ENCODE measurements around the gene TCOF1. TPM values are rescaled to one million over a fixed set of nuclear protein-coding genes. Genes with fewer than 3 reads are reported as not detected.

Gene TCOF1
- total and polyA plus RNA-seq, 4 experiments from 2014 or later, result 0.21 to 59.9 (median 42.3) TPM

- H3K36me3 ChIP-seq (ENCODE audit: insufficient read depth, low read length), result peaks cover 97% of the 10 kb centered on the region
- no peak overlapping the region for H3K27ac ChIP-seq (ENCODE audit: low read depth, low read length)
- Mint-ChIP-seq H3K36me3 (peaks cover 59 to 86% of the 10 kb centered on the region in 2 donors), H3K27ac (peak overlapping the region in 4 of 7 donors; percentile 72 to 86 (median 77)), H3K4me3 (no peak overlapping the region), H3K27me3 (no peaks in the 10 kb centered on the region), H3K9me3 (no peaks in the 10 kb centered on the region), H3K4me1 (peaks cover 2 to 16% (median 10%) of the 10 kb centered on the region in 4 donors)
- POLR2A ChIA-PET (ENCODE audit: partially characterized antibody), result interaction anchor here (1.3 kb wide), 1 partner anchor 33 kb away, joined by 3 read pairs; no protein-coding TSS in a partner anchor
- no peaks in the 10 kb centered on the region for H3K27me3 ChIP-seq (ENCODE audit: insufficient read depth, low read length)
- intact Hi-C loops (cut with micrococcal nuclease), result no loop called here
- CTCF ChIA-PET (ENCODE audit: partially characterized antibody), result interaction anchor here (0.8 kb wide), 1 partner anchor 58 kb away, joined by 3 read pairs; no protein-coding TSS in a partner anchor
- DNase-seq, result no peak
- no peak overlapping the region for H3K4me3 ChIP-seq (ENCODE audit: low read length in 2 of 2)
- no peaks in the 10 kb centered on the region for H3K4me1 ChIP-seq (ENCODE audit: insufficient read depth, low read length)
- H3K9me3 ChIP-seq (ENCODE audit: control insufficient read depth in 1 of 2, low read length in 2 of 2), result no peaks in the 10 kb centered on the region
These were observed 20.6 kb downstream of the TCOF1 start for GRCh38 chr5:150377964-150378694.

DNA sequence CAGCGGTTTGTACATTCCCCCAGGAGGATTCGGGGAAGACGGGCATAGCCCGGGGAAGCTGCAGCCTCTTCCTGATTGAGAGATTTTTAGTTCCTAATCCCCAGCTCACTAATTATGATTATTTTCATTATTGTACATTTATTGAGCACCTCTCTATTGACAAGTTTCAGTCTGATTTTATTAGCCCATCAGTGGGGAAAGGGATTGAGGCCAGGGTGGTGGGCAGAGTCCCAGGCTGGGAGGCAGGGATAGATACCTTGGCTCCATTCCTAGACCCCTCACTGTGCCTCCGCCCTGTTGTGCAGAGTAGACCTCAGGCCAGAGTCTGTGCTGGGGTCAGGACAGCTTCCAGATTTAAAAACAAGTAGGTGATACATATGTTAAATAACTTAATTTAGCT lies 27.2 kb downstream of the TCOF1 start:
- Mint-ChIP-seq H3K36me3 (peaks cover 36 to 92% of the 10 kb centered on the region in 2 donors), H3K4me1 (peaks cover 0 to 2% (median 0%) of the 10 kb centered on the region in 4 donors), H3K4me3 (no peak overlapping the region), H3K27ac (peak overlapping the region in 3 of 7 donors; percentile 22 to 80 (median 37)), H3K9me3 (no peaks in the 10 kb centered on the region), H3K27me3 (no peaks in the 10 kb centered on the region)
- DNase-seq, result no peak
- intact Hi-C loops (cut with micrococcal nuclease), result no loop called here
- H3K36me3 ChIP-seq (ENCODE audit: insufficient read depth, low read length), result peaks cover 96% of the 10 kb centered on the region
- ChIA-PET CTCF (ENCODE audit: partially characterized antibody) (no interaction called here), POLR2A (ENCODE audit: partially characterized antibody) (no interaction called here)
- H3K4me1 ChIP-seq (ENCODE audit: insufficient read depth, low read length), result no peaks in the 10 kb centered on the region
- no peaks in the 10 kb centered on the region for H3K9me3 ChIP-seq (ENCODE audit: control insufficient read depth in 1 of 2, low read length in 2 of 2)
- H3K27me3 ChIP-seq (ENCODE audit: insufficient read depth, low read length), result no peaks in the 10 kb centered on the region
- no peak overlapping the region for H3K4me3 ChIP-seq (ENCODE audit: low read length in 2 of 2)
- H3K27ac ChIP-seq (ENCODE audit: low read depth, low read length), result no peak overlapping the region

DNA sequence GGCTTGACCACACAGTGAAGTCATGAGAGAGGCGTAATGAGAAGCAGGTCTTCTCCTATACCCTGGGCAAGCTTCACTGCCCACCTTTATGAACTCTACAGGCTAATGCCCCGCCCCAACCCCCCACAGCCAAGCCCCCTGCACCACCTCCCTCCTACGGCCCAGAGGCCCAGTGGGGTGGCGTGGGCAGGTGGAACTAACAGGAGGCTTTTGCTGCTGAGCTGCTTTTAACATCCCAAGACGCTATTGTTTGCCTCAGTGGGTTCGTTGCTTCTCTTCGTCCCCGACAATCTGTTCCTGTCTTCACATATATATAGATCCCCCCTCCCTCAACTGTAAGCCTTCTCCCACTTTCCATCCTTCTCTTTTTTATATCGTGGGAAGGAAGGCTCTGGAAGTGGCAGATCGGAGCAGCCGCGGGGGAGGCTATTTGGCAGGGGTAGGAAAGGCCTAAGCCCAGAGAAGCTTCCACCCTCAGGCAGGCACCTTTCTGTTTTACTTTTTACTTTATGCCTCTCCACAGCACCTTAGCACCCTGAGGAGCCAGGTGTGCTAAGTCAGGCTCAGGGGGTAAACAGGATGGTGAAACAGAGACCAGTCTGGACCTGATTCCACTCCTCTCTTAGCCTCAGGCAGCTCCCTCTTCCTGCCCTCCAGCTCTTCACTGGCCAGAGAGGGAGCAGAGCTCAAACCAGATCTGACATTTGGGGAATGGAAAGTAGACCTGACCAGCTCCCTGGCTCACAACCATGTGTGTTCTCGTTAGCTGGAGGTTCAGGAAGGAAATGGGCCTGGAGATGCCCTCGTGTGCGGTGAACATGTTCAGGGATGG lies 28.7 kb downstream of the TCOF1 start:
- Mint-ChIP-seq H3K27me3 (no peaks in the 10 kb centered on the region), H3K9me3 (no peaks in the 10 kb centered on the region), H3K4me3 (no peak overlapping the region), H3K36me3 (peaks cover 22 to 95% of the 10 kb centered on the region in 2 donors), H3K4me1 (peaks cover 0 to 2% (median 0%) of the 10 kb centered on the region in 4 donors), H3K27ac (peak overlapping the region in 3 of 7 donors; percentile 13 to 43 (median 42))
- Histone ChIP-seq H3K4me3 (ENCODE audit: low read length in 2 of 2) (no peak overlapping the region), H3K36me3 (ENCODE audit: insufficient read depth, low read length) (peaks cover 94% of the 10 kb centered on the region), H3K27ac (ENCODE audit: low read depth, low read length) (no peak overlapping the region), H3K9me3 (ENCODE audit: control insufficient read depth in 1 of 2, low read length in 2 of 2) (no peaks in the 10 kb centered on the region), H3K4me1 (ENCODE audit: insufficient read depth, low read length) (no peaks in the 10 kb centered on the region), H3K27me3 (ENCODE audit: insufficient read depth, low read length) (no peaks in the 10 kb centered on the region)
- POLR2A ChIA-PET (ENCODE audit: partially characterized antibody), result no interaction called here
- CTCF ChIA-PET (ENCODE audit: partially characterized antibody), result interaction anchor here (1.1 kb wide), 1 partner anchor 35 kb away, joined by 4 read pairs; no protein-coding TSS in a partner anchor
- intact Hi-C loops (cut with micrococcal nuclease), result no loop called here
- DNase-seq, result no peak

GRCh38 chr5:150389531-150390266 lies 32.2 kb downstream of the TCOF1 start:
- Mint-ChIP-seq H3K9me3 (no peaks in the 10 kb centered on the region), H3K27me3 (no peaks in the 10 kb centered on the region), H3K36me3 (peaks cover 13 to 93% of the 10 kb centered on the region in 2 donors), H3K4me1 (peaks cover 0 to 2% (median 0%) of the 10 kb centered on the region in 4 donors), H3K4me3 (no peak overlapping the region), H3K27ac (peak overlapping the region in 2 of 7 donors; percentile 15 to 36)
- CTCF ChIA-PET (ENCODE audit: partially characterized antibody), result no interaction called here
- POLR2A ChIA-PET (ENCODE audit: partially characterized antibody), result no interaction called here
- no peak overlapping the region for H3K27ac ChIP-seq (ENCODE audit: low read depth, low read length)
- peaks cover 92% of the 10 kb centered on the region for H3K36me3 ChIP-seq (ENCODE audit: insufficient read depth, low read length)
- no peaks in the 10 kb centered on the region for H3K4me1 ChIP-seq (ENCODE audit: insufficient read depth, low read length)
- no peaks in the 10 kb centered on the region for H3K27me3 ChIP-seq (ENCODE audit: insufficient read depth, low read length)
- no peak overlapping the region for H3K4me3 ChIP-seq (ENCODE audit: low read length in 2 of 2)
- no peak for DNase-seq
- intact Hi-C loops (cut with micrococcal nuclease), result no loop called here
- no peaks in the 10 kb centered on the region for H3K9me3 ChIP-seq (ENCODE audit: control insufficient read depth in 1 of 2, low read length in 2 of 2)

DNA sequence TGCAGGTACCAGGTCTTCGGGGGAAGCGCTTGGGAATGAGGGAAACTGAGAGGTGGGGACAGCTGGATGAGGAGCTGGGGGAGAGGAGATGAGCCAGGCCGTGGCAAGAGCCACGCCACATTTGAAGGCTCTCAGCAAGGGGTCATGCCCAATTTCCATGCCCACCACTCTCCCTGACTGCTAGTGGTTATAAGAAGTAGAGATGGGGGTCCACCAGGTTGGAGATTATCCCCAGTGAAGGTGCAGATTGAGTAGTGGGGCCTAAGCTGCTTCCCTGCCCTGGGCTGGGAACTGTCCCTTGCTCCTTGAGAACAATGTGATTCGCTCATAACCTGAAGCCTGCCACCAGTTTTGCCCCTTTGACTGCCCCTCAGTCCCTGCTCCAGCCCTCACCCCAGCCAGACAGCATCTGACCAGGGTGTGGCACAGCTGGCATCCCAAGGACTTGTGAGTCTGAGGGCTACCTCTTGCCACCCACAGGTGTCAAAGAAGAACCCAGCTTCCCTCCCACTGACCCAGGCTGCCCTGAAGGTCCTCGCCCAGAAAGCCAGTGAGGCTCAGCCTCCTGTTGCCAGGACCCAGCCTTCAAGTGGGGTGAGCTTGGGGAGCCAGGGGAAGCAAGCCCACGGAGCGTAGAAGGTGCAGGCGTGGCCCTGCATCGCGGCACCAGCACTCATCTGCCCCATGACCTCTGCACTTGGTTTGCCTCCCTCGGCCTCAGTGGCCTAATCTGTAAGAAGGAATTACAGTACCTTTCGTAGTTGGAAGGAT lies 33.8 kb downstream of the TCOF1 start:
- peaks cover 24 to 90% of the 10 kb centered on the region in 2 donors for H3K36me3 Mint-ChIP-seq
- H3K27ac Mint-ChIP-seq, result peak overlapping the region in 4 of 7 donors; percentile 6 to 68 (median 30)
- intact Hi-C loops (cut with micrococcal nuclease), result no loop called here
- no peak overlapping the region for H3K27ac ChIP-seq (ENCODE audit: low read depth, low read length)
- DNase-seq, result no peak
- ChIA-PET POLR2A (ENCODE audit: partially characterized antibody) (interaction anchor here (0.5 kb wide), 1 partner anchor 54 kb away, joined by 3 read pairs; no protein-coding TSS in a partner anchor), CTCF (ENCODE audit: partially characterized antibody) (no interaction called here)
- H3K27me3 ChIP-seq (ENCODE audit: insufficient read depth, low read length), result no peaks in the 10 kb centered on the region
- no peaks in the 10 kb centered on the region for H3K4me1 ChIP-seq (ENCODE audit: insufficient read depth, low read length)
- H3K9me3 Mint-ChIP-seq, result no peaks in the 10 kb centered on the region
- H3K9me3 ChIP-seq (ENCODE audit: control insufficient read depth in 1 of 2, low read length in 2 of 2), result no peaks in the 10 kb centered on the region
- no peak overlapping the region for H3K4me3 Mint-ChIP-seq
- H3K4me1 Mint-ChIP-seq, result peaks cover 0 to 2% (median 0%) of the 10 kb centered on the region in 4 donors
- H3K27me3 Mint-ChIP-seq, result no peaks in the 10 kb centered on the region
- no peak overlapping the region for H3K4me3 ChIP-seq (ENCODE audit: low read length in 2 of 2)
- peaks cover 89% of the 10 kb centered on the region for H3K36me3 ChIP-seq (ENCODE audit: insufficient read depth, low read length)

GRCh38 chr5:150391986-150392385 lies 34.5 kb downstream of the TCOF1 start:
- ChIA-PET POLR2A (ENCODE audit: partially characterized antibody) (interaction anchor here (0.5 kb wide), 1 partner anchor 54 kb away, joined by 3 read pairs; no protein-coding TSS in a partner anchor), CTCF (ENCODE audit: partially characterized antibody) (no interaction called here)
- H3K36me3 Mint-ChIP-seq, result peaks cover 28 to 88% of the 10 kb centered on the region in 2 donors
- Histone ChIP-seq H3K27ac (ENCODE audit: low read depth, low read length) (no peak overlapping the region), H3K36me3 (ENCODE audit: insufficient read depth, low read length) (peaks cover 83% of the 10 kb centered on the region), H3K4me3 (ENCODE audit: low read length in 2 of 2) (no peak overlapping the region), H3K4me1 (ENCODE audit: insufficient read depth, low read length) (no peaks in the 10 kb centered on the region), H3K9me3 (ENCODE audit: control insufficient read depth in 1 of 2, low read length in 2 of 2) (no peaks in the 10 kb centered on the region), H3K27me3 (ENCODE audit: insufficient read depth, low read length) (no peaks in the 10 kb centered on the region)
- no peaks in the 10 kb centered on the region for H3K27me3 Mint-ChIP-seq
- no peaks in the 10 kb centered on the region for H3K9me3 Mint-ChIP-seq
- intact Hi-C loops (cut with micrococcal nuclease), result no loop called here
- no peak for DNase-seq
- peak overlapping the region in 1 of 7 donors; percentile 68 for H3K27ac Mint-ChIP-seq
- H3K4me3 Mint-ChIP-seq, result no peak overlapping the region
- H3K4me1 Mint-ChIP-seq, result peaks cover 0 to 1% (median 0%) of the 10 kb centered on the region in 4 donors

Measured in CD4-positive, alpha-beta memory T cell (primary cell).